Panc1 (cell line): ENCODE data around the gene EXOC7.

Experiments used
- CTCF ChIP-seq: fragments of 450-650 bp; IDR thresholded peaks from 2 replicates; pipeline ENCODE4 v1.5.1; 2017; ENCODE audit warnings: mild to moderate bottlenecking
- POLR2AphosphoS5 ChIP-seq: IDR thresholded peaks from 2 replicates; pipeline ENCODE4 v1.6.1; 2012; ENCODE audit warnings: mild to moderate bottlenecking, low read depth, low read length, moderate library complexity

- TF ChIP-seq CTCF: no peak
- TF ChIP-seq POLR2AphosphoS5: no peak
These were observed 32.2 kb upstream of the EXOC7 start for GRCh38 chr17:76135810-76136188.
